A673 (cell line): ENCODE measurements around the gene ASB1. TPM values are rescaled to one million over a fixed set of nuclear protein-coding genes. Genes with fewer than 3 reads are reported as not detected.
"Not testable (repeated sequence)": the region's sequence is repeated elsewhere in the genome, so short reads cannot be mapped to it uniquely, and the experiment has no call there.

Experiments
- BruUV-seq: library from RNA; stranded (reverse); fragments of 400-500 nt; replicated peaks from 2 replicates; lab custom pipeline; 2021; lab: Mats Ljungman, UMichigan
- CTCF ChIA-PET: fragments of 300-600 bp; sonication (Branson Sonifier 250); formaldehyde crosslinking; loops from one replicate; lab custom pipeline; 2022; ENCODE audit warnings: antibody characterized with exemption; lab: Charles Lee
- POLR2A ChIA-PET: fragments of 300-600 bp; sonication (Branson Sonifier 250); formaldehyde crosslinking; loops from one replicate; lab custom pipeline; 2022; ENCODE audit warnings: antibody characterized with exemption; ENCODE audit not compliant: low non-redundant PET; lab: Charles Lee
- DNase-seq: peaks from one replicate; pipeline ENCODE4 v3.0.0-alpha.2; 2015; ENCODE audit warnings: low spot score
- H3K27ac ChIP-seq: fragments of 200-600 bp; sonication (generic); 2 replicates; pipeline ENCODE4 v1.5.1; 2016; ENCODE audit warnings: mixed run types, low read depth, mild to moderate bottlenecking, mixed read lengths, antibody characterized with exemption, low read length; ENCODE audit not compliant: poor library complexity, severe bottlenecking
- H3K27me3 ChIP-seq: fragments of 200-600 bp; sonication (generic); replicated peaks from 2 replicates; pipeline ENCODE4 v1.6.1; 2017; ENCODE audit warnings: mixed run types, low read depth, mild to moderate bottlenecking, mixed read lengths, antibody characterized with exemption, low read length; ENCODE audit not compliant: insufficient read depth, poor library complexity
- H3K36me3 ChIP-seq: fragments of 200-600 bp; sonication (generic); 2 replicates; pipeline ENCODE4 v1.6.1; 2016; ENCODE audit warnings: mixed run types, mild to moderate bottlenecking, mixed read lengths, antibody characterized with exemption, low read length; ENCODE audit not compliant: insufficient read depth, poor library complexity, severe bottlenecking
- H3K4me1 ChIP-seq: fragments of 200-600 bp; sonication (generic); 2 replicates; pipeline ENCODE4 v1.6.1; 2017; ENCODE audit warnings: mixed run types, mild to moderate bottlenecking, mixed read lengths, antibody characterized with exemption, low read length; ENCODE audit not compliant: insufficient read depth, poor library complexity, severe bottlenecking
- H3K4me3 ChIP-seq: fragments of 200-600 bp; sonication (generic); 2 replicates; pipeline ENCODE4 v1.5.1; 2016; ENCODE audit warnings: low read depth, mixed run types, mild to moderate bottlenecking, mixed read lengths, low read length; ENCODE audit not compliant: poor library complexity, severe bottlenecking
- H3K9me3 ChIP-seq: fragments of 200-600 bp; sonication (generic); 2 replicates; pipeline ENCODE4 v1.6.1; 2016; ENCODE audit warnings: mixed run types, low read depth, mild to moderate bottlenecking, mixed read lengths, antibody characterized with exemption, low read length; ENCODE audit not compliant: poor library complexity, severe bottlenecking
- CTCF ChIP-seq: fragments of 300-800, 200-600 bp; sonication (generic); conservative IDR thresholded peaks from 2 replicates; pipeline ENCODE4 v1.5.1; 2017; ENCODE audit warnings: low read depth, mild to moderate bottlenecking, antibody characterized with exemption, low read length, moderate library complexity, mixed read lengths
- EZH2 ChIP-seq: fragments of 200-600 bp; sonication (generic); IDR thresholded peaks from 2 replicates; pipeline ENCODE4 v1.6.1; 2017; ENCODE audit warnings: borderline replicate concordance, low read depth, mild to moderate bottlenecking, mixed read lengths, antibody characterized with exemption, low read length; ENCODE audit not compliant: poor library complexity, severe bottlenecking
- intact Hi-C: fragments of 100-400 bp; cut with micrococcal nuclease; formaldehyde crosslinking; loops from one replicate; pipeline ENCODE4 v1.10.0; 2022; ENCODE audit not compliant: unreplicated experiment
- total RNA-seq: library from RNA; stranded (reverse); gene quantifications from 2 replicates; pipeline ENCODE4 v1.2.3, GENCODE V29; 2021

Gene ASB1
- total RNA-seq, 1 experiment from 2014 or later, result 36.9 TPM

GRCh38 chr2:238401551-238401950 is 25.2 kb upstream of the ASB1 start:
- H3K4me1 ChIP-seq, result no peaks in the 10 kb centered on the region
- H3K27me3 ChIP-seq, result no peaks in the 10 kb centered on the region
- no peak overlapping the region for H3K4me3 ChIP-seq
- H3K36me3 ChIP-seq, result no peaks in the 10 kb centered on the region
- H3K27ac ChIP-seq, result no peak overlapping the region
- ChIA-PET CTCF (no interaction called here), POLR2A (no interaction called here)
- intact Hi-C loops, result no loop called here
- no peak for DNase-seq
- BruUV-seq, result no TSS peak
- no peaks in the 10 kb centered on the region for H3K9me3 ChIP-seq
- TF ChIP-seq CTCF (no peak), EZH2 (no peak)

- ChIA-PET CTCF (no interaction called here), POLR2A (no interaction called here)
- intact Hi-C loops, result no loop called here
- H3K4me3 ChIP-seq, result no peak overlapping the region
- H3K4me1 ChIP-seq, result no peaks in the 10 kb centered on the region
- no peaks in the 10 kb centered on the region for H3K36me3 ChIP-seq
- TF ChIP-seq EZH2, result no peak
- no peak for TF ChIP-seq CTCF
- H3K27me3 ChIP-seq, result no peaks in the 10 kb centered on the region
- DNase-seq, result no peak
- no peak overlapping the region for H3K27ac ChIP-seq
- no peaks in the 10 kb centered on the region for H3K9me3 ChIP-seq
- no TSS peak for BruUV-seq
Measured at GRCh38 chr2:238403632-238404405, 22.9 kb upstream of the ASB1 start.

- no peak overlapping the region for H3K27ac ChIP-seq
- no peaks in the 10 kb centered on the region for H3K4me1 ChIP-seq
- BruUV-seq, result no TSS peak
- H3K36me3 ChIP-seq, result no peaks in the 10 kb centered on the region
- intact Hi-C loops, result no loop called here
- no peak for TF ChIP-seq CTCF
- TF ChIP-seq EZH2, result no peak
- POLR2A ChIA-PET, result no interaction called here
- H3K27me3 ChIP-seq, result no peaks in the 10 kb centered on the region
- no peak overlapping the region for H3K4me3 ChIP-seq
- no peaks in the 10 kb centered on the region for H3K9me3 ChIP-seq
- no peak for DNase-seq
- CTCF ChIA-PET, result no interaction called here
Measured at GRCh38 chr2:238404406-238405216, 22.1 kb upstream of the ASB1 start.

GRCh38 chr2:238405217-238405555 is 21.5 kb upstream of the ASB1 start:
- intact Hi-C loops, H3K27me3 ChIP-seq, H3K9me3 ChIP-seq, BruUV-seq, H3K27ac ChIP-seq, DNase-seq, CTCF ChIA-PET, H3K4me1 ChIP-seq, POLR2A ChIA-PET, H3K4me3 ChIP-seq, H3K36me3 ChIP-seq: not testable (repeated sequence)
